GM21723 (cell line): ENCODE data around the gene PAK4.
"Not testable (repeated sequence)": the region's sequence is repeated elsewhere in the genome, so short reads cannot be mapped to it uniquely, and the experiment has no call there.

Source experiments
- ATAC-seq: cut with Tn5 transposase; IDR thresholded peaks from one replicate; pipeline ENCODE4 v1.9.1; 2021; ENCODE audit warnings: mild to moderate bottlenecking, moderate library complexity; ENCODE audit not compliant: unreplicated experiment

PAK4 gene

DNA sequence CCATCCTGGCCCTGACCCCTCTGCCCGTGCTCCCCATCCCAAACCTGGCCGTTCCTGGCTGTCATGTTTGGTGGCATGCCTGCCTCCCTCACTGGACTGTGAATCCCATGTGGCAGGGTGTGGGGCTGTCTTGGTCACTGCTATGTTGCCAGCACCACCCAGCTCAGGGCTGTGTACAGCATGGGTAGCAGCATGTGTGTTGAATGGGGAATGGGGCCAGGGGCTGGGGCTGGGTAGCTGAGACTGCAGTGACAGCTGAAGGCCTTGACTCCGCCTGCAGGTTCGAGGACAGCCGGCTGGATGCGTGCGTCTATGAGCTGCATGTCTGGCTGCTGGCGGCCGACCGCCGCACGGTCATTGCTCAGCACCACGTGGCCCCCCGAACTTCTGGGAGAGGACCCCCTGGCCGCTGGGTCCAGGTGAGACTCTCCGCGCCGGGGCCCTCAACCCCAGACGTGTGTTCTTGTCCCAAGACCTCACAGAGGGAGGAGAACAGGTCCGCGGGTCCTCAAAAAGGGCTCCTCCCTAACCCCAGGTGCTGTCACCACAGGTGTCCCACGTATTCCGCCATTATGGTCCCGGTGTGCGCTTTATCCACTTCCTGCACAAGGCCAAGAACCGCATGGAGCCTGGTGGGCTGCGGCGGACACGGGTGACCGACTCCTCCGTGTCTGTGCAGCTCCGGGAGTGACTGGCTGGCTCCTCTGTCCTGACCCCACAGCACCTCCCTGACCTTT, 74.6 kb downstream of the PAK4 start:
- ATAC-seq: no peak

- no peak for ATAC-seq
These were observed 75.2 kb downstream of the PAK4 start for GRCh38 chr19:39200803-39201115.

DNA sequence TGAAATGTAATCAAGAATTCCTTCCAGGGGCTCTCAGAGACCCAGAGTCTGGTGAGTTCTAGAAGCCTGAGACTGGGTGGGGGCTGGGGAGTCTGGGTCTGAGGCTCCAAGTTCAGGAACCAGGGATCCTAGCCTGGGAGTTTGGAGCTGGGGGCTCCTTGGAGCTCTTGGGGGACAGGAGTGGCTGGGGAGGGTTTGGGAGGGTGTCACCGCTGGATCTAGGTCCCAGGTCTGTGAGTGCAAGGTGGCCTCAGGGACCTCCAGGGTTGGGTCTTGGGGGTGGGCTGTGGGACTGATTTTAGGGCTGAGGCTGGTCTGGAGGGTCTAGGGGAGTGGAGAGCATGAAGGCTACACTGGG, 77.4 kb downstream of the PAK4 start:
- no peak for ATAC-seq

DNA sequence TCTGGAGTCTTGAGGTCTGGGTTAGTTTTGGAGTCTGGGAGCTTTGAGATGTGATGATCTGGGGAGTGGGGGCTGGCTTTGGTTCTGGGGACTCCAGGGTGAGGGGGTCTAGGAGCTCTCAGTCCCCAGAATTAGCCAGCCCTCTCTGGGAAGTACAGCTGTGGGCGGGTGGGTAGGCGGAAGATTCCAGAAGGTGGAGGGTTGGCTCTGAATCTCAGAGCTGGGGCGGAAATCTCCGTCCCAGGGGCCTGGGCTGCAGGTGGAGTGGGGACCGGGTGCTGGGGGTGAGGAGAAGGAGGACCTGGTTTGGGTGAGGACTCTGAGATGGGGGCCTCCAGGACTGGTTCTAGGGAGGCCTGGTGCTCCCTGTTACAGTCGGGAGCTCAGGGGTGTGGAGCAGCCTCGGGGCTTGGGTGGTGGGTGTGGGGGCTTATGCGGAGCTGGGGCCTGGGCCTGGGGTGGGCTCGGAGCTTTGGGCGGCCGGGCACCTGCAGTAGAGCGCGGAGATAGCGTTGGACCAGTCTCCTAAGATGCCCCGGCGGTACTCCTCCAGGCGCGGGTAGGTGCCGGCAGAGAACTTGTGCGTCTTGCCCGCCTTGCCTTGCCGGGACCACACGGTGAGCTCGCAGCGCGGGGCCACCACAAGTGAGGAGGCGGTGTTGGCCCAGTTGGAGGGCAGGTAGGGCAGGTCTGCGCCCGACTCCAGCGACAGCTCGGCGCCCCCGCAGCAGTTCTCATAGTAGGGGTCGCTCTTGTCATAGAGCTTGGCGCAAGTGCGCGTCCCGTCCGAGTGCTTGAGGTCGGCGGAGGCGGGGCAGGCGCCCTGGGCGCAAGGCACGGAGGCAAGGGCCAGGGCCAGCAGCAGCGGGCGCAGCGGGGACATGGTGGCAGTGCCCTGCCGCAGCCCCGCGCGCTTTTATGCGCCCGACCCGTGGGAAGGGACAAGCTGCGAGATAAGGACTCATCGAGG, 78.1 kb downstream of the PAK4 start, which contains the start of gene SYCN:
Gene SYCN, minus strand, starts transcription at position 892 of the 970 bp plus-strand sequence. Its CDS starts 9 bp downstream, at position 883.
- no peak for ATAC-seq

DNA sequence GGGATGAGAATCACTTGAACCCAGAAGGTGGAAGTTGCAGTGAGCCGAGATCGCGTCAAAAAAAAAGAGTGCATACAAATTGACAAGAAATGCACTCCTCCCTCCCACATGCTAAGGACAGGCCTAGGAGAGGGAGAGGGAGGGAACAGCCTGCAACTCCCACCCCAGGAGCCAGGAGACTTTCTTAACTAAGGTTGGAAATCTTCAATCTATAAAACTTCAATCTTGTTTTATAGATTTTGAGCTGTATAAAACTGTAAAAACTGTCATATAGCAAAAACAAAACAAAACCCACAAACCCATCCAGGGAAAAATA, 79.8 kb downstream of the PAK4 start:
- ATAC-seq: no peak

- ATAC-seq: no peak
These were observed 80.5 kb downstream of the PAK4 start for GRCh38 chr19:39206122-39206521.

DNA sequence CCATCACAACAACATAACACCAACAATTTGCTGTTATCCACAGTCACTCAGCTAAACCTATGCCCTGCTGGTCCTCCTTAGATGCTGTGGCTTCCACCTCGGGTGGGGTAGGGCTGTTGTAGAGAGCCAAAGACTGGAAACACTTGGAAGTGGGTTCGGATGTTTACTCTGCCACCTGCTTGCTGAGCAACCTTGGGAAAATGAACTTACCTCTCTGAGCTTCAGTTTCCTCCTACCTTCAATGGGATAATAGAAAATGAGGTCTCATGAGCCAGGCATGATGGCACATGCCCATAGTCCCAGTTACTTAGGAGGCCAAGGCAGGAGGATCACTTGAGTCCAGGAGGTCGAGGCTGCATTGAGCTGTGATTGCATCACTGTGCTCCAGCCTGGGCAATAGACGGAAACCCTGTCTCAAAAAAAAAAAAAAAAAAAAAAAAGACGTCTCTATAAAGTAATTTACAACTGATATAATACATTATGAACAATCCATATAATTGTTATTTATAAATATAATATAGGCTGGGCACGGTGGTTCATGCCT, 81.8 kb downstream of the PAK4 start:
- ATAC-seq: no peak

- no peak for ATAC-seq
These were observed 82.7 kb downstream of the PAK4 start for GRCh38 chr19:39208175-39208795.

GRCh38 chr19:39209196-39209595, 83.6 kb downstream of the PAK4 start:
- ATAC-seq: no peak

DNA sequence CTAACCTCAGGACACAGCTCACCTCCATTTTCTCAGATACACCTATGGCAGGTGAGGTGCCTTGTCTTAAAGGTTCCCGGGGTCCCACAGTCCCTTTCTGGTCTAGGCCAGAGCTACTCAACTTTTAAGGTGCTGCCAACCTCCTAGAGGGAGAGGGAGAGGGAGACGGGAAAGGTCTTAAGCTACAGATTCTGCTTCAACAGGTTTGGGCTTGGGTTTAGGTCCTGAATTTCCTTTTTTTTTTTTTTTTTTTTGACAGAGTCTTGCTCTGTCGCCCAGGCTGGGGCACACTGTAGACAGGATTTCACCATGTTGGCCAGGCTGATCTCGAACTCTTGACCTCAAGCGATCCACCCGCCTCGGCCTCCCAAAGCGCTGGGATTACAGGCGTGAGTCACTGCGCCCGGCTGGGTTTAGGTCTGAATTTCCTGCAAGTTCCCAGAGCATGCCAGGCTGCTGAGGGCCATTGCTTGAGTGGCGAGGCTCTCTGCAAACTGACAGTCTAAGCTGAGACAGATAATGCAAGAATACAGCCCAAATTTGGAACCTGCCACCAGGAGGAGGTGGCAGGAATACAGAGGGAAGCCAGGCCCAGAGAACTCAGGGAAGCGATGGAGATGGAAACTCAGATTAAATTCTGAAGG, 86.3 kb downstream of the PAK4 start:
- ATAC-seq: no peak

DNA sequence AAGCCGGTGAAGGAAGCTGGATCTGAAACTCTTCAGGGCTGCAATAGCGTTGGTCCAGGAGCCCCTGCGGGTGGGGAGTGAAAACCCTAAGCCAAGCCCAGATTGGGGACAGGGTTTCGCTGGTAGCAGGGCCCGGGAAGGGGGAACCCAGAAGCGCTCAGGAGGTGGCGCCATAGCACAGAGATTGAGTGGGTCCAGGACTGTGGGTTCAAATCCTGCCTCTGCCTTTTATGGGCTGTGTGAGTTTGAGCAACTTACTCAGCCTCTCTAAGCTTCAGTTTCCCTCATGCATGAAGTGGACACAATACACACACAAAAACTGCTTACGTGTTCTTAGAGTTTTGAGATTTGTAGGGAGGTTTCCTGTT, 86.8 kb downstream of the PAK4 start:
- ATAC-seq: no peak

- not testable (repeated sequence) for ATAC-seq
These were observed 89.7 kb downstream of the PAK4 start for GRCh38 chr19:39215323-39215722.

- ATAC-seq: no peak
These were observed 91.5 kb downstream of the PAK4 start for GRCh38 chr19:39217094-39217493.

GRCh38 chr19:39218230-39219007, 92.8 kb downstream of the PAK4 start:
- no peak for ATAC-seq

DNA sequence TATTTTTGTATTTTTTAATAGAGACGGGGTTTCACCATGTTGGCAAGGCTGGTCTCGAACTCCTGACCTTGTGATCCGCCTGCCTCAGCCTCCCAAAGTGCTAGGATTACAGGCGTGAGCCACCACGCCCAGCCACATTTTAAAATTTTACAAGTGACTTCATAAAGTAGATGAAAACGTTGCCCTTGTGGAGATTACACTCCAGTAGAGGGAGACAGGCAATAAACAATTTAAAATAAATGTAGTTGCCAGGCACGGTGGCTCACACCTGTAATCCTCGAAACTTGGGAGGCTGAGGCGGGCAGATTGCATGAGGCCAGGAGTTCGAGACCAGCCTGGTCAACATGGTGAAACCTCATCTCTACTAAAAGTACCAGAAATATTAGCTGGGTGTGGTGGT, 93.5 kb downstream of the PAK4 start:
- ATAC-seq: not testable (repeated sequence)

- ATAC-seq: no peak
These were observed 98.2 kb downstream of the PAK4 start for GRCh38 chr19:39223703-39224279.

DNA sequence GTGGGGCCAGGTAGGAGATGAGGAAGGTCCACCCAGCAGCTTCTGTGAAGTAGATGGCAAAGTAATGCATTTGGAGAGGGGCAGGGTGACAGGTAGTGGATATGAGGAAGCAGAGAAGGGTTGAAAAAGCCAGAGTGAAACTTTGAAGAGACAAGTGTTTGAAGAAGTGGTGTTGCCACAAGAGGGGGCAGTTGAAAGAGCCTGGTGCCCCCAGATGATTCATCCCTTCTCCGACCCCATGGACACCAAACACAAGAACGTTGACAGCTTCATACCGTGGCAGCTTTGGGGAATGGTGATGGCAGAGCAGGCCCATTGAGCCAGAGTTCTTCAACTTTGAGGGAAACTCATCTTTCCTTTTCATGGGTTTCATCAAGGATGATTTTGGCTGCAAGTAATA, 99.3 kb downstream of the PAK4 start:
- ATAC-seq: no peak
